OCI-LY7 (cell line): ENCODE results near the gene CREB5.

ENCODE experiments used
- CTCF ChIP-seq: fragments of 200-600 bp; sonication (generic); conservative IDR thresholded peaks from 2 replicates; pipeline ENCODE4 v1.5.1; 2014; ENCODE audit warnings: mild to moderate bottlenecking, antibody characterized with exemption, low read length, moderate library complexity, mixed read lengths
- EZH2phosphoT487 ChIP-seq: fragments of 200-600 bp; sonication (generic); IDR thresholded peaks from 2 replicates; pipeline ENCODE4 v1.6.1; 2018; ENCODE audit warnings: low read depth, borderline replicate concordance, mild to moderate bottlenecking, mixed run types, antibody characterized with exemption, low read length, moderate library complexity, mixed read lengths

DNA sequence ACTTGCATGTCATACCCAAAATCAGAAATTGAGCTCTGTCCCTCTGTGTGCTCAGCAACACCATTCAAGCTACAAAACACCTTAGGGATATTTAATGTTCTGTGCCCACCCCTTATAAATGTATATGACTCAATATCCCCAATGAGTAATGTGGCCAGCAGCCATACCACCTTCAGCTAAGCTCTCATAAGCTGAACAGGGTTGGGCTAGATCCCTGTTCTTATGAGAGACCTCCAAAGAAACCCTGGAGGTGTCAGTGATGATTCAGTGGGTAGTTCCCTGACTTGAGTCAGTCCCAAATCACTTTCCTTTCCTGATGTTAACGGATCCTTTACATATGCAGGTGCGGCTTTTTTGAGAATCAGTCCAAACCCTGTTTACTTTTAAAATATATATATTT is 253.8 kb downstream of the CREB5 start:
- TF ChIP-seq CTCF (no peak), EZH2phosphoT487 (no peak)
